ENCODE results near the gene RLF.

DNA sequence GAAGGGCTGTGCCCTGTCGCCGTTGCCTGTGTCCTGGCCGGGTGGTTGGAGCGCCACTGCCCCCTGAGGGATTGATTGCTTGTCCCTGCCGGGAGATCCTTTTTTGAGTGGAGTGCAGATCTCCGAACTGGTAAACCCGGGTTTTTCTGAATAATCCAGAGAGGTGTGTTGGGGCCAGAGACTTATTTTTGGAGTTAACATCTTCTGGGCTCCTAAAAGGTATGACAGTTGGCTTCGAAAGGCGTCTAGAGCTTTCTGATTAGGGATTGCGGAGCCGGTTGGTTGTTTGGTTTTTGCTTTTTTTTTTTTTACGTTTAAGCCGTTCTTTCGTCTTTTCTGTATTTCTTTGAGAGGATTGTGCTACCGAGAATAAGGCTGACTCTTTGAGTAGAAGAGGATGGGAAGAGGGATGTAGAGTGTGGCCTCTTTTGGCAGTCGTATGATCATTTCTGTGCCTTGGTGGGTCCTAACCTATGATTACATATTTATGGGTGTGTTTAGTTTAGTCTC, 756 bp downstream of the RLF start:
- TF ChIP-seq, protein P1, sequence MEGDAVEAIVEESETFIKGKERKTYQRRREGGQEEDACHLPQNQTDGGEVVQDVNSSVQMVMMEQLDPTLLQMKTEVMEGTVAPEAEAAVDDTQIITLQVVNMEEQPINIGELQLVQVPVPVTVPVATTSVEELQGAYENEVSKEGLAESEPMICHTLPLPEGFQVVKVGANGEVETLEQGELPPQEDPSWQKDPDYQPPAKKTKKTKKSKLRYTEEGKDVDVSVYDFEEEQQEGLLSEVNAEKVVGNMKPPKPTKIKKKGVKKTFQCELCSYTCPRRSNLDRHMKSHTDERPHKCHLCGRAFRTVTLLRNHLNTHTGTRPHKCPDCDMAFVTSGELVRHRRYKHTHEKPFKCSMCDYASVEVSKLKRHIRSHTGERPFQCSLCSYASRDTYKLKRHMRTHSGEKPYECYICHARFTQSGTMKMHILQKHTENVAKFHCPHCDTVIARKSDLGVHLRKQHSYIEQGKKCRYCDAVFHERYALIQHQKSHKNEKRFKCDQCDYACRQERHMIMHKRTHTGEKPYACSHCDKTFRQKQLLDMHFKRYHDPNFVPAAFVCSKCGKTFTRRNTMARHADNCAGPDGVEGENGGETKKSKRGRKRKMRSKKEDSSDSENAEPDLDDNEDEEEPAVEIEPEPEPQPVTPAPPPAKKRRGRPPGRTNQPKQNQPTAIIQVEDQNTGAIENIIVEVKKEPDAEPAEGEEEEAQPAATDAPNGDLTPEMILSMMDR (IDR thresholded peaks at IDR 0.05) = no peak
- no peak for TF ChIP-seq POLR2A (IDR thresholded peaks at IDR 0.05)
